CD4-positive, CD25-positive, alpha-beta regulatory T cell (primary cell): Measurements from ENCODE around the gene FAM219B. TPM values are rescaled to one million over a fixed set of nuclear protein-coding genes. Genes with fewer than 3 reads are reported as not detected.

Experiments
- ATAC-seq, 2 donors: fragments of 150-1000 bp; cut with Tn5 transposase; one replicate each; pipeline ENCODE4 v1.10.0; 2021; ENCODE audit warnings: low read depth in 2 of 2, moderate number of reproducible peaks in 2 of 2, moderate library complexity in 1 of 2
- DNase-seq, 3 donors: peaks; one replicate each; pipeline versions ENCODE4 v3.0.0 to v3.0.0-alpha.2; 2012 to 2022; ENCODE audit warnings: mixed read lengths in 1 of 3
- H3K27ac ChIP-seq: one replicate; pipeline ENCODE4 v1.7.0; 2013; ENCODE audit warnings: mild to moderate bottlenecking, low read length; ENCODE audit not compliant: insufficient read depth, poor library complexity, severe bottlenecking
- H3K27me3 ChIP-seq: one replicate; pipeline ENCODE4 v1.7.0; 2013; ENCODE audit warnings: low read length; ENCODE audit not compliant: control insufficient read depth, insufficient read depth
- H3K36me3 ChIP-seq: one replicate; pipeline ENCODE4 v1.7.0; 2013; ENCODE audit warnings: mild to moderate bottlenecking, low read length, moderate library complexity; ENCODE audit not compliant: control insufficient read depth, insufficient read depth
- H3K4me1 ChIP-seq: 2 replicates; pipeline ENCODE4 v1.7.0; 2013; ENCODE audit warnings: mild to moderate bottlenecking, low read length; ENCODE audit not compliant: insufficient read depth, control insufficient read depth, poor library complexity, severe bottlenecking
- H3K4me3 ChIP-seq: one replicate; pipeline ENCODE4 v1.7.0; 2013; ENCODE audit warnings: low read depth, mild to moderate bottlenecking, low read length, moderate library complexity
- H3K9me3 ChIP-seq, 2 experiments: 1 replicate in 1 of 2; 2 replicates in 1 of 2; pipeline ENCODE4 v1.7.0; 2013; ENCODE audit warnings: low read length in 2 of 2, mild to moderate bottlenecking in 1 of 2, moderate library complexity in 1 of 2; ENCODE audit not compliant: control insufficient read depth in 2 of 2
- H3K27ac Mint-ChIP-seq, 3 donors: one replicate each; pipeline ENCODE4 v1.8.0; 2020 to 2022; ENCODE audit warnings: mild to moderate bottlenecking in 3 of 3, mixed read lengths in 3 of 3, moderate library complexity in 2 of 3
- H3K27me3 Mint-ChIP-seq: one replicate; pipeline ENCODE4 v1.8.0; 2022; ENCODE audit warnings: mild to moderate bottlenecking, mixed read lengths
- H3K36me3 Mint-ChIP-seq: one replicate; pipeline ENCODE4 v1.8.0; 2020; ENCODE audit warnings: mixed read lengths
- H3K4me1 Mint-ChIP-seq, 4 donors: one replicate each; pipeline ENCODE4 v1.8.0; 2020 to 2022; ENCODE audit warnings: mixed read lengths in 4 of 4, mild to moderate bottlenecking in 1 of 4
- H3K4me3 Mint-ChIP-seq, 4 donors: one replicate each; pipeline ENCODE4 v1.8.0; 2020 to 2022; ENCODE audit warnings: mild to moderate bottlenecking in 4 of 4, mixed read lengths in 4 of 4, moderate library complexity in 3 of 4
- H3K9me3 Mint-ChIP-seq, 7 donors: one replicate each; pipeline ENCODE4 v1.8.0; 2020 to 2022; ENCODE audit warnings: mixed read lengths in 7 of 7, mild to moderate bottlenecking in 3 of 7, moderate library complexity in 2 of 7
- polyA plus RNA-seq, 4 donors: library from polyadenylated mRNA; unstranded; fragments of 300-500 nt; fragmentation: Illumina TruSeq; gene quantifications; one replicate each; pipeline ENCODE4 v1.2.3, GENCODE V29; 2021
- total RNA-seq: library from RNA; stranded (reverse); gene quantifications from one replicate; pipeline ENCODE4 v1.2.3, GENCODE V29; 2022

The FAM219B gene
- total and polyA plus RNA-seq, 5 donors from 2014 or later: 22.0 to 79.7 (median 26.2) TPM

DNA sequence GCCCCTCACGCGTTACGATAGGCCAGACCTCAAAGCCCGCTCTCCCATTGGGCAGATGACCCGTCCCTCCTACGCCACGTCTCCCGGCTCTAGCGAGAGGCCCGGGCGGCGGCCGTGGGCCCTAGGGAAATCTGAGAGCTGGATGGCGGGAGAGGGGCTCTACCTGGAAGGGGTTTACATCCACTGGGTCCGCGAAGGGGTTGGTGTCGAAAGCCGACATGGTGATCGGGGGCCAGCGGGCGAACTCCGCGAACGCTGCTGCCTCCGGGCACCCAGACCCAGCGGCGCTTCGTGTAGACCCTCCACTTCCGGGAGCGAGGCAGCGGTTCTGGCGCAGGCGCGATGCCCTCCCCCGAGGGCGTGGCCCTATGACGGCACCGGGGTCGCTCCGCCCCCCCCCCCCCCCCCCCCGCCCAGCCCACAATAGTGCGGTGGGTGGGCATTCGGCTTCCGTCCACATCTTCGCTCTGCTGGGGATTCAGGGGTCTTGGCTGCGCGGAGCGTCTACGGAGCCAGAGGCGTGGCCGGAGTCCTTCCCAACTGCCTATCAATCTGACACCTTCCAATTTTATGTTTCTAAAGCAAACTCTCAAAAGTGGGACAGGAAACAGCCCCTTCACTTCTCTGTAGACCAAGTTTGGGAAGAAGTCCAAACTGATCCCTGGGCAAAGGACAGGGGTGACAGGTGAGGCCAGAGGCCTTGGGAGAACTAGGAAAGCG, 33.5 kb downstream of the FAM219B start, which contains the start of gene SCAMP2:
Gene SCAMP2, minus strand, starts transcription at position 330 of the 720 bp plus-strand sequence. Its CDS starts 110 bp downstream, at position 220.
- H3K9me3 Mint-ChIP-seq: peaks cover 0 to under 1% (median 0%) of the 10 kb centered on the region in 7 donors
- DNase-seq (peak; percentile 87 to 96 (median 94)), ATAC-seq (peak; percentile 93 to 96)
- H3K36me3 ChIP-seq: peaks cover 4% of the 10 kb centered on the region
- H3K4me1 ChIP-seq: peaks cover 50% of the 10 kb centered on the region
- H3K9me3 ChIP-seq: no peaks in the 10 kb centered on the region
- H3K4me3 ChIP-seq: peak within 1 kb of the TSS; percentile 94
- H3K27ac Mint-ChIP-seq: peak within 1 kb of the TSS; percentile 96 to 99 (median 96)
- H3K4me1 Mint-ChIP-seq: peaks cover 6 to 57% (median 37%) of the 10 kb centered on the region in 4 donors
- no peaks in the 10 kb centered on the region for H3K27me3 Mint-ChIP-seq
- H3K36me3 Mint-ChIP-seq: peaks cover 8% of the 10 kb centered on the region
- H3K4me3 Mint-ChIP-seq: peak within 1 kb of the TSS; percentile 97 to 100 (median 98)
- H3K27me3 ChIP-seq: no peaks in the 10 kb centered on the region
- H3K27ac ChIP-seq: peak within 1 kb of the TSS; percentile 93

DNA sequence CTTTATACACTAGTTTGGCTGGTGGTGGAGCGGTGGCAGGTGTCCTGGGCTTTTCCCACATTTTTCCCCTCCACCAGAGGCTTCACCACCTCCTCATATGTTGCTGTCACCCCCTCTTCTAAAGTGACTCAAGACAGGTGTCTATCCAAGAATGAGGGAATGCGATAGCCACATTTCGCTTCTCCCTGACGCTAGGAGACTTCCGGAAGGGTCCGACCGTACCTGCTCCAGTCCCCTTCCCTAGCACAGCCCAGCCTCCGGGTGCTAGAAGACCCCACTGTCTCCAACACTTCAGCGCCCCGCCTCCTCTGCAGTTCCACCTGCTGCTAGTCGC, 34.0 kb downstream of the FAM219B start:
- H3K36me3 Mint-ChIP-seq: peaks cover 13% of the 10 kb centered on the region
- H3K9me3 Mint-ChIP-seq: no peaks in the 10 kb centered on the region
- peaks cover 9% of the 10 kb centered on the region for H3K36me3 ChIP-seq
- no peaks in the 10 kb centered on the region for H3K27me3 Mint-ChIP-seq
- H3K27ac Mint-ChIP-seq: peak overlapping the region; percentile 96 to 99 (median 96)
- H3K27ac ChIP-seq: peak overlapping the region; percentile 93
- ATAC-seq (no peak), DNase-seq (no peak)
- peaks cover 55% of the 10 kb centered on the region for H3K4me1 ChIP-seq
- no peaks in the 10 kb centered on the region for H3K27me3 ChIP-seq
- H3K9me3 ChIP-seq: no peaks in the 10 kb centered on the region
- peak overlapping the region; percentile 94 for H3K4me3 ChIP-seq
- H3K4me3 Mint-ChIP-seq: peak overlapping the region; percentile 97 to 100 (median 98)
- H3K4me1 Mint-ChIP-seq: peaks cover 11 to 62% (median 42%) of the 10 kb centered on the region in 4 donors

DNA sequence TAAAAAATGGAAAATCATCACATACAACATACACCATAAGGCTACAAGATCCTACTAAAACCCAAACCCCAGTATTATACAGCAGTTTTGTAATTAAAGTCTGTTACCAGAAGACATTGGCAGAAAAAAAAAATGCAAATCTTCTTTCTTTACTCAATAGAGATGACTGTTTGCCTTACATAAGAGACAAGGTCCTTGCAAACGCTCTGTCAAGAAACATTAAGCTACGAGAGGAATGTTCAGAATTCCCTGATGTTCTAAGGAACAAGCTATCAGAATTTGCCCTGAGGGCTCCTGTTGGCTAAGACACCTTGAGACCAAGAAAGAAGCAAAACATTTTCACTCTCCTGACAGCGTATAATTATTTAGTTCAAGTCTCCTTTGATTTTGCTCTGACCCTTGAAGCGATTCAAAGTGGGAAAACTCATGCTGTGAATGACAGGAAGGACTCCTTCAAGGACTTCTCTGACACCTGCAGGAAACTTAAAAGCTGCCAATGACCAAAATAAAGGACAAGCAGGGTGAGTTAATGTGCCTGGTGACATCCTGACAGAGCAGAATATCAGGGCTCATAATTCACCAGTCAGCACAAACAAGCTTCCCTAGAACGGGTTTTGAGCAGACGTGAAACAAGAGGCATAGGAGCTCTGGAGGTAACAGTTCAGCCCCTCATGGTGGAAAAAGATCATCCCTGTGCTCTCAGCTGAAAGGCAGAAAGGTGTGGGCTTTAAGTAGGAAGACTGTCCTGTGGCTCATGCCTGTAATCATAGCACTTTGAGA, 36.0 kb downstream of the FAM219B start:
- Mint-ChIP-seq H3K4me1 (peaks cover 11 to 83% (median 53%) of the 10 kb centered on the region in 4 donors), H3K9me3 (no peaks in the 10 kb centered on the region), H3K4me3 (peak overlapping the region; percentile 97 to 100 (median 98)), H3K36me3 (peaks cover 27% of the 10 kb centered on the region), H3K27ac (peak overlapping the region; percentile 76 to 90 (median 83)), H3K27me3 (no peaks in the 10 kb centered on the region)
- Histone ChIP-seq H3K4me1 (peaks cover 76% of the 10 kb centered on the region), H3K36me3 (peaks cover 12% of the 10 kb centered on the region), H3K27me3 (no peaks in the 10 kb centered on the region), H3K9me3 (no peaks in the 10 kb centered on the region), H3K27ac (peak overlapping the region; percentile 63), H3K4me3 (peak overlapping the region; percentile 72)
- DNase-seq (no peak), ATAC-seq (no peak)

DNA sequence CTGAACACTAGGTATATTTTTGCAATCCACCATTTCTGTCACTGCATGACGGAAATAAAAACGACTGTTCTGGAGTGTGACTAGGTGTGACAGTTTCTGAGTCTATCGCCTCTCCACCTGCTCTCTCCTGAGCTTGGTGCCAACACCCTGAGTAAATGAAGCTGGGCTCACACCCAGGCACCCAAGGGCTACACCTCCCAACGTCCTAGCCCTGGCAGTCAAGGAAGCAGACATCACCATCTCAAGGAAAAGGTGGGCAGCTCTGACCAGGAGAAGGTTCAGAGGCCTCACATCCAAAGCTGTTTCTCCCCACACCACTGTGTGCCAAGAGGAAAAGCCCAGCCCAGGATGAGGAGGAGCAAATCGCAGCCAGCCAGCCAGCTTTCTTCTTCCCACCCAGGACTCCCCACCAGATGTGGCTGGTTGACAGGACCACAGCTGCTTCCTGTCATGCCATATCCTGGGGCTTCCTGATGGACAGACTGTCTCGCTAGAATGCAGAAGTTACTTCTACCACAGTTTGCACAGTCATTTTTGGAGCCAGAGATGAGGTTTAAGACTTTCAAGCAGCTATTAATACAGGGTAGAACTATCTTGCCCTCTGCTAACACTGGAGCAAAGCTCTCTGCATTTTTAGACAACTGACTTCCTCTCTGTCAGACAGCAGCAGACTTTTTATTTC, 36.8 kb downstream of the FAM219B start:
- DNase-seq (peak in 1 of 3 donors; percentile 72), ATAC-seq (peak in 1 of 2 donors; percentile 3)
- Histone ChIP-seq H3K27ac (peak overlapping the region; percentile 63), H3K4me1 (peaks cover 78% of the 10 kb centered on the region), H3K9me3 (no peaks in the 10 kb centered on the region), H3K4me3 (peak overlapping the region; percentile 72), H3K36me3 (peaks cover 12% of the 10 kb centered on the region), H3K27me3 (no peaks in the 10 kb centered on the region)
- peak overlapping the region; percentile 97 to 100 (median 98) for H3K4me3 Mint-ChIP-seq
- H3K9me3 Mint-ChIP-seq: no peaks in the 10 kb centered on the region
- H3K27ac Mint-ChIP-seq: peak overlapping the region; percentile 32 to 90 (median 75)
- H3K4me1 Mint-ChIP-seq: peaks cover 11 to 89% (median 58%) of the 10 kb centered on the region in 4 donors
- H3K36me3 Mint-ChIP-seq: peaks cover 31% of the 10 kb centered on the region
- H3K27me3 Mint-ChIP-seq: no peaks in the 10 kb centered on the region

DNA sequence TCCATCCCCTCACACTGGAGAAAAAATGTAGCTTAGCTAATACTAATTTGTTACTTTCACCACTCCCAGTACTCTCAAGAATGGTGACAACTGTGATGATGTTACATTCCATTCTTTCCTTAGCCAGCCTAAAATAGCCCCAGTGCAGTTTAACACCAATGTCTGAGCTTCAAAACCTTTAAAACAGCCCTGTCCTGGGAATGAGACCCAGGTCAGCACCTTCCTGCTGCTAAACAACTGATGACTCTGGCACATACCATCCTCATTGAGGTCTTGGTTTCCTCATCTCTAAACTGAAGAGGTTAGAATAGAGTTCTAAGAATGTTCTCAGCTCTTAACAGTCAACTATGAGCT, 37.3 kb downstream of the FAM219B start:
- H3K27ac Mint-ChIP-seq: peak overlapping the region; percentile 32 to 90 (median 70)
- H3K27ac ChIP-seq: peak overlapping the region; percentile 63
- no peaks in the 10 kb centered on the region for H3K9me3 Mint-ChIP-seq
- peaks cover 14% of the 10 kb centered on the region for H3K36me3 ChIP-seq
- H3K36me3 Mint-ChIP-seq: peaks cover 33% of the 10 kb centered on the region
- H3K4me3 Mint-ChIP-seq: peak overlapping the region; percentile 97 to 100 (median 98)
- H3K4me1 ChIP-seq: peaks cover 78% of the 10 kb centered on the region
- H3K9me3 ChIP-seq: no peaks in the 10 kb centered on the region
- no peak for DNase-seq
- no peak for ATAC-seq
- H3K4me1 Mint-ChIP-seq: peaks cover 11 to 94% (median 62%) of the 10 kb centered on the region in 4 donors
- no peaks in the 10 kb centered on the region for H3K27me3 Mint-ChIP-seq
- H3K27me3 ChIP-seq: no peaks in the 10 kb centered on the region
- peak overlapping the region; percentile 72 for H3K4me3 ChIP-seq

DNA sequence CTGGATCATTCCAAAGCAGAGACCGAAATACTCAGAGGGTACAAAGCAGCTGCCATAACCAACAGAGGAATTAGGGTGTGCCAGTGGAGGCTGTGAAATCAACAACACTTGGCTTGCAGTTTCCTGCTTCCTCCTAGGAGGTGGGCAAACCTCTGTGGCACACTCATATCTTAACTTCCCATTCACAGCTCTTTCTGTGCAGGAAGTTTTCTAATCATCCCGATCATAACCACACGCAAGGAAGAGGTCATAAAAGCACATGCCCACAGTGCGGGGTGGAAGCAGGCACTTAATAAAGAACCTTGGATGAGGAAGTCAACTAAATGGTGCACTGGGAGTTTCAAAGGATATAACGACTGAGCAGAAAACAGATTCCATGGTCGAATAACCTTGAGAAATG, 38.6 kb downstream of the FAM219B start:
- Histone ChIP-seq H3K9me3 (no peaks in the 10 kb centered on the region), H3K27me3 (no peaks in the 10 kb centered on the region), H3K27ac (peak overlapping the region; percentile 48), H3K36me3 (peaks cover 15% of the 10 kb centered on the region), H3K4me3 (peak overlapping the region; percentile 65), H3K4me1 (peaks cover 79% of the 10 kb centered on the region)
- Mint-ChIP-seq H3K36me3 (peaks cover 35% of the 10 kb centered on the region), H3K4me3 (peak overlapping the region; percentile 63 to 100 (median 84)), H3K27me3 (no peaks in the 10 kb centered on the region), H3K27ac (peak overlapping the region; percentile 75 to 83 (median 79)), H3K9me3 (no peaks in the 10 kb centered on the region), H3K4me1 (peaks cover 16 to 94% (median 68%) of the 10 kb centered on the region in 4 donors)
- no peak for ATAC-seq
- DNase-seq: peak in 1 of 3 donors; percentile 51

DNA sequence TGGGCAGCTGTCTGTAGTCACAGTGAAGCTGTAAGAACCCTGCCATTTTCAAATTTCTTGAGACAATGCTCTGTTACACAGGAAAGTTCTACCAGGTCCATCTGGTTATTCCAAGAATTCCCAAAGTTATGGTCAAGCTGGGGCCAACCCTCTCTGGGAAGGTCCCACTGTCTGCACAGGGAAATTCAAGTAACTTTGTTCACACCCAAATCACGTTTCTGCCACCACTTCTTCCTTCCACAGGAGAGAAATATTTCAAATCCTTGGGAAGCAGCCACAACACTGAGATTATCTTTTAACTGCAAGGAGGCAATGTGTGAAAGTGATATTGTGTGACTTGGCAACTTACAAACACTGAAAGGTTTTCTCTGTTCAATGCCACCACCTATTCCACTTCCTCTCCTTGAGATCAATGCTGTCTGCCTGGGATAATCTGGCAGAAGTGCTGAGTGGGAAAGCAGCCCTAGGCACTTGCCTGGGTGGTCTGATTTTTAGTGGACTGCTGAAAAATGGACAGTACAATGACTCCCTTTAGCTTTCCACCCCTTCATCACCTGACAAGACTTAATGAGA, 39.1 kb downstream of the FAM219B start:
- H3K9me3 Mint-ChIP-seq: no peaks in the 10 kb centered on the region
- no peaks in the 10 kb centered on the region for H3K27me3 Mint-ChIP-seq
- peak overlapping the region; percentile 75 to 92 (median 83) for H3K27ac Mint-ChIP-seq
- peaks cover 11 to 94% (median 64%) of the 10 kb centered on the region in 4 donors for H3K4me1 Mint-ChIP-seq
- H3K36me3 Mint-ChIP-seq: peaks cover 30% of the 10 kb centered on the region
- ATAC-seq (no peak), DNase-seq (no peak)
- H3K4me3 Mint-ChIP-seq: peak overlapping the region; percentile 63 to 100 (median 84)
- Histone ChIP-seq H3K36me3 (peaks cover 15% of the 10 kb centered on the region), H3K9me3 (no peaks in the 10 kb centered on the region), H3K27me3 (no peaks in the 10 kb centered on the region), H3K4me1 (peaks cover 78% of the 10 kb centered on the region), H3K4me3 (peak overlapping the region; percentile 65), H3K27ac (peak overlapping the region; percentile 48)
